Lower leg skin (tissue), 4 donors: ENCODE data around the gene TNIK. TPM values are rescaled to one million over a fixed set of nuclear protein-coding genes. Genes with fewer than 3 reads are reported as not detected.

Source experiments
- DNase-seq, 2 donors: peaks; one replicate each; pipeline ENCODE4 v3.0.0-alpha.2; 2019; ENCODE audit warnings: low spot score in 2 of 2
- H3K4me3 ChIP-seq: fragments of 200-600 bp; sonication (generic); 2 replicates; pipeline ENCODE4 v1.5.1; 2017; ENCODE audit warnings: mild to moderate bottlenecking, low read depth; ENCODE audit not compliant: poor library complexity, severe bottlenecking
- POLR2A ChIP-seq, 2 donors: fragments of 450-650 bp; IDR thresholded peaks; one replicate each; pipeline ENCODE4 v1.6.1; 2016 to 2017; ENCODE audit warnings: antibody characterized with exemption in 2 of 2, mild to moderate bottlenecking in 1 of 2, moderate library complexity in 1 of 2
- WGBS, 2 donors: methylation state at CpG; one replicate each; pipeline ENCODE4 v1.1.5; 2018; 5-methylcytosine and 5-hydroxymethylcytosine counted together
- intact Hi-C: fragments of 100-400 bp; cut with DNase I; formaldehyde crosslinking; loops from one replicate; pipeline ENCODE4 v1.15.0; 2023; ENCODE audit warnings: low total_unique reads
- total RNA-seq, 4 donors: library from RNA; depleted of rRNA; stranded (reverse); fragments of >200 nt; gene quantifications; one replicate each; pipeline ENCODE4 v1.1.0, GENCODE V29; 2016
- TF ChIP-seq, protein P1 (sequence below), 3 donors: fragments of 450-650 bp; IDR thresholded peaks; one replicate each; pipeline ENCODE4 v1.5.1; 2016; ENCODE audit warnings: antibody characterized with exemption in 3 of 3, mild to moderate bottlenecking in 3 of 3, moderate library complexity in 2 of 3

Gene TNIK
- total RNA-seq, 4 donors from 2014 or later, result 0.72 to 4.7 (median 2.4) TPM

DNA sequence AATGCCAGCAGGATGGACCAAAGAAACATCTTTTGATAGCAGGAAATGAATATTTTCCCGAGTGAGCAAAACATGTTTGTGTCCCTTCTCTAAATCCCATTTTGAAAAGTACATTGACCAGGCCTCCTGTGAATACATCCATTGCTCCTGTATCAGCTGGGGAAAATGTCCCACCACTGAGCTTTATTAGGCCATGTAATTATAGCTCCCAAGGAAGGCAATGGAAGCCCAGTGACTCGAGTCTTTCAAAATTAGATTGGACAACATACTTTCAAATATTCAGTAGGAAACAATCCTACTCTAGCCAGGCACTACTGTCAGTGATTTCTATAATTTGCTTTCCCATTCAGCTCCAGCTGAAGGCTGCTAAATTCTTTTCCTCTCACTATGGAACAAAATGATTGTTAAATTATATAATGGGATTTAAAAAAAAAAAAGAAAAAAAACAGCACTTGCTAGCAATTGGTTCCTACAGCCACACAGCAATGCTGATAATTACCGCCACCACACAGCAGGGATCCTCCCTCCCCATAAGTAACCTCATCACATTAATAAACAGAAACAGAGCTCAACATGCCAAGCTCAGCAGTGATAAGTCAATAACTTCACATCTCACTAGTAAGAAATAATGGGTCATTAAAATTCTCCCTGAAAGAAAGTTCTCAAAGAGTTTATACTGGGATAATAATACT lies 261.3 kb downstream of the TNIK start:
- no peak for DNase-seq
- no peak overlapping the region for H3K4me3 ChIP-seq
- intact Hi-C loops, result no loop called here
- 68 to 71% methylated on average over 3 of the region's 3 CpGs for WGBS, 2 donors
- TF ChIP-seq, protein P1, sequence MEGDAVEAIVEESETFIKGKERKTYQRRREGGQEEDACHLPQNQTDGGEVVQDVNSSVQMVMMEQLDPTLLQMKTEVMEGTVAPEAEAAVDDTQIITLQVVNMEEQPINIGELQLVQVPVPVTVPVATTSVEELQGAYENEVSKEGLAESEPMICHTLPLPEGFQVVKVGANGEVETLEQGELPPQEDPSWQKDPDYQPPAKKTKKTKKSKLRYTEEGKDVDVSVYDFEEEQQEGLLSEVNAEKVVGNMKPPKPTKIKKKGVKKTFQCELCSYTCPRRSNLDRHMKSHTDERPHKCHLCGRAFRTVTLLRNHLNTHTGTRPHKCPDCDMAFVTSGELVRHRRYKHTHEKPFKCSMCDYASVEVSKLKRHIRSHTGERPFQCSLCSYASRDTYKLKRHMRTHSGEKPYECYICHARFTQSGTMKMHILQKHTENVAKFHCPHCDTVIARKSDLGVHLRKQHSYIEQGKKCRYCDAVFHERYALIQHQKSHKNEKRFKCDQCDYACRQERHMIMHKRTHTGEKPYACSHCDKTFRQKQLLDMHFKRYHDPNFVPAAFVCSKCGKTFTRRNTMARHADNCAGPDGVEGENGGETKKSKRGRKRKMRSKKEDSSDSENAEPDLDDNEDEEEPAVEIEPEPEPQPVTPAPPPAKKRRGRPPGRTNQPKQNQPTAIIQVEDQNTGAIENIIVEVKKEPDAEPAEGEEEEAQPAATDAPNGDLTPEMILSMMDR (IDR thresholded peaks at IDR 0.05), result no peak
- TF ChIP-seq POLR2A (IDR thresholded peaks at IDR 0.05), result no peak

DNA sequence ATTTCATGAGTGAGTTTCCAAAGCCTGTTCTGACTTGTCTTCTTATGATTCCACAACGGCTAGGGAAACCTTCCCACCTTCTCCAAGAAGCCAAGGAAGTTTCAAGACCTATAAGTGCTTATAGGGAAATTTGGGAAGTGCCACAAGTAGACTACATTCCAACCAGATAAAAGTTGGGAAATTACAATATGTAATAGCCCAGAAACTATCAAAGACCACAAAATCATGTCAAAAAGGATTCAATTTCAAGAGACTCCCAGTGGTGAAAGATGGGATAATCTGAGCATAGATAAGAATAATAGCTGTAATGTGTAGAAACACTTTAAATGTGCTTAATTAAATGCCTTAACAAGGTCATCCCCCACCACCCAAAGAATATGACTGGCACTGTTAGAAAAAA lies 264.5 kb downstream of the TNIK start:
- H3K4me3 ChIP-seq, result no peak overlapping the region
- WGBS, 2 donors, result 50 to 60% methylated on average over 1 of the region's 1 CpG
- TF ChIP-seq, protein P1 (IDR thresholded peaks at IDR 0.05), result no peak
- no peak for TF ChIP-seq POLR2A (IDR thresholded peaks at IDR 0.05)

DNA sequence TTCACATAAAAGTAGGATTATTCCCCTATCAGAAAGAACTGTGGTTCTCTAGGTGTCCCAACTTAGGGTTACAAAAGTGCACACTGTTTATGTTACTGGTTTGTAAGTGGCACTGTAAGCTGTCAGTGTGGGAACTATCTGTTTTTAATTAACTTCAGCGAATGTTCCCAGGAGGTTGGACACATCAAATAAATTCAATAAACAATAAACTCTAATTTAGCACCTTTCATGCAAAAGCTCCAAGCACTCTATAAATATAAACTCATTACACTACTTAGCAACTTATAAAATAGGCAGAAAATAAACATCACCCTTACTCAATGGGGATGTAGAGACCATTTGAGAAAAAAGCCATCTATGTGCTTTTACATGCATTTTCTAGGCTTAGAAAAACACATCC lies 265.2 kb downstream of the TNIK start:
- no peak for DNase-seq
- no peak for TF ChIP-seq POLR2A (IDR thresholded peaks at IDR 0.05)
- TF ChIP-seq, protein P1 (IDR thresholded peaks at IDR 0.05), result no peak
- no peak overlapping the region for H3K4me3 ChIP-seq
- intact Hi-C loops, result no loop called here
- 71 to 73% methylated on average over 1 of the region's 1 CpG for WGBS, 2 donors

More for the DNA sequence above, 264.5 kb downstream of the TNIK start:
- intact Hi-C loops, result no loop called here
- DNase-seq, result no peak

DNA sequence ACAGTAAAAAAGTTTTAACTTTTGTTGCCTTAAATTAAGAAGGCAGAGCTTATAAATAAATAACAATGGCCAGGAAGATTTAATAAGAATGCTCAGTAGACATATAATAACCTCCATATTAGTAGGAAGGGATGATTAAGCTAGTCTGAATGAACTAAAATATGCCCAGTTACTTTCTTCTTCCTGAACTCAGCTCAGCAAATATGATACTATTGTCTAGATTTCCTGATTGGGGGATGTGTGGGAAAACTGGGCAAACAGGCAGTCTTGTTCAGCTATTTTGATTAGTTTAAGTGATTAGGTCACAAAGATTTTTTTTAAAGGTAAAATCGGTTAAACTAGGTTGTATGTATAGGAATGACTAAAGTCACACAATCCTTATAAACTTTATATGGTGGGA lies 266.5 kb downstream of the TNIK start:
- no peak for TF ChIP-seq POLR2A (IDR thresholded peaks at IDR 0.05)
- TF ChIP-seq, protein P1 (IDR thresholded peaks at IDR 0.05), result no peak
- intact Hi-C loops, result no loop called here
- no peak for DNase-seq
- H3K4me3 ChIP-seq, result no peak overlapping the region
- WGBS, 2 donors, result 76 to 83% methylated on average over 1 of the region's 1 CpG

DNA sequence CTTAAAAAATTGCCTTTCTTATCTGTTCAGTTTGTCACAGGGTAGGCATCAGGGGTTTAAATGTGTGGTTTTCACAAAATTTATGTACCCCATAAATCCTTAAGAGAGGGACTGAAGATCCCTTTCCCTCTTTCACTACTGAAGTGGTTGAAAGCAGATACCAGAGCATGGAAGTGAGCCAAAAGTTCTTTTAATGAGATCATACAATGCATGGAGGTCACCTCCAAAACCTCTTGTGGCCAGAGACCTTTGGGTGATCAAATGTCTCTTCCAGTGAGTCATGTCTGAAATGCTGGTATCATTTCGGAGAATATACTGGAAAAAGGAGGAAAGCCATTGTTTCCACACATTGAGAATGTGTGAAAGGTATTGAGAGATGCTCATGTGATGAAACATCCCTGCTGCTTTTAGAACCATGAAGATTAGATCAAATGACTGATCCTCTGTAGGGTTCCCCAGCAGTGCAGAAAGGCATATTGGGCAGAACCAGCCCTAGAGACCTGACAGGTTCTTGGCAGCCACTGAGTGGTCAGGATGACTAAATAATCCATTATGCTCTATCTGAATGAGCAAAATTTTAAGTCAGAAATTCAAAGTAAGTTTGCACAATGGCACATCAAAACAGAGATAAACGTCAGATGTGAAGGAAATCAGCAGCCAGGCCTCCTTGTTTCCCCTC lies 267.9 kb downstream of the TNIK start:
- intact Hi-C loops, result no loop called here
- TF ChIP-seq, protein P1 (IDR thresholded peaks at IDR 0.05), result no peak
- no peak for TF ChIP-seq POLR2A (IDR thresholded peaks at IDR 0.05)
- no peak overlapping the region for H3K4me3 ChIP-seq
- WGBS, 2 donors, result 91 to 94% methylated on average over 2 of the region's 2 CpGs
- no peak for DNase-seq
